ENCODE measurements around the gene NFAT5. TPM values are rescaled to one million over a fixed set of nuclear protein-coding genes. Genes with fewer than 3 reads are reported as not detected.

Gene NFAT5
- total RNA-seq, 3 donors from 2014 or later, result 29.1 to 48.4 (median 39.8) TPM

- Histone ChIP-seq H3K4me1 (ENCODE audit: low read depth) (no peaks in the 10 kb centered on the region), H3K4me3 (no peak overlapping the region), H3K9me3 (no peaks in the 10 kb centered on the region), H3K36me3 (ENCODE audit: low read depth) (no peaks in the 10 kb centered on the region)
- ATAC-seq, result no peak
- DNase-seq, result no peak
- TF ChIP-seq CTCF (IDR thresholded peaks at IDR 0.05), result no peak
- intact Hi-C loops (cut with DNase I, micrococcal nuclease), result no loop called here
These were observed 126.5 kb downstream of the NFAT5 start for GRCh38 chr16:69691980-69692911.

- TF ChIP-seq CTCF (IDR thresholded peaks at IDR 0.05), result no peak
- ATAC-seq (no peak), DNase-seq (no peak)
- no peak overlapping the region for H3K4me3 ChIP-seq
- intact Hi-C loops (cut with DNase I, micrococcal nuclease), result no loop called here
- H3K9me3 ChIP-seq, result no peaks in the 10 kb centered on the region
- H3K4me1 ChIP-seq (ENCODE audit: low read depth), result no peaks in the 10 kb centered on the region
- H3K36me3 ChIP-seq (ENCODE audit: low read depth), result no peaks in the 10 kb centered on the region
These were observed 128.2 kb downstream of the NFAT5 start for GRCh38 chr16:69693916-69694315.

- DNase-seq (no peak), ATAC-seq (no peak)
- intact Hi-C loops (cut with DNase I, micrococcal nuclease), result no loop called here
- H3K36me3 ChIP-seq (ENCODE audit: low read depth), result no peaks in the 10 kb centered on the region
- H3K4me3 ChIP-seq, result no peak overlapping the region
- H3K9me3 ChIP-seq, result no peaks in the 10 kb centered on the region
- H3K4me1 ChIP-seq (ENCODE audit: low read depth), result no peaks in the 10 kb centered on the region
- no peak for TF ChIP-seq CTCF (IDR thresholded peaks at IDR 0.05)
These were observed 132.6 kb downstream of the NFAT5 start for GRCh38 chr16:69698404-69698803.

GRCh38 chr16:69699915-69700314 is 134.1 kb downstream of the NFAT5 start:
- DNase-seq (no peak), ATAC-seq (no peak)
- Histone ChIP-seq H3K4me3 (no peak overlapping the region), H3K9me3 (no peaks in the 10 kb centered on the region), H3K36me3 (ENCODE audit: low read depth) (no peaks in the 10 kb centered on the region), H3K4me1 (ENCODE audit: low read depth) (no peaks in the 10 kb centered on the region)
- TF ChIP-seq CTCF (IDR thresholded peaks at IDR 0.05), result no peak
- intact Hi-C loops (cut with DNase I, micrococcal nuclease), result no loop called here

- DNase-seq, result no peak
- no peaks in the 10 kb centered on the region for H3K36me3 ChIP-seq (ENCODE audit: low read depth)
- peaks cover 6% of the 10 kb centered on the region for H3K4me1 ChIP-seq (ENCODE audit: low read depth)
- ATAC-seq, result no peak
- H3K9me3 ChIP-seq, result no peaks in the 10 kb centered on the region
- H3K4me3 ChIP-seq, result no peak overlapping the region
- intact Hi-C loops (cut with DNase I, micrococcal nuclease), result no loop called here
- no peak for TF ChIP-seq CTCF (IDR thresholded peaks at IDR 0.05)
These were observed 135.7 kb downstream of the NFAT5 start for GRCh38 chr16:69701452-69701851.

Data from mucosa of descending colon (tissue), 3 donors.